Measurements from ENCODE around the gene CDC42BPA. TPM values are rescaled to one million over a fixed set of nuclear protein-coding genes. Genes with fewer than 3 reads are reported as not detected.

CDC42BPA gene
- total and polyA plus RNA-seq, 9 of the 15 experiments (the other 6 are each of a cell fraction or from before 2014, with no cell fraction given) = 8.0 to 77.5 (median 52.1) TPM

DNA sequence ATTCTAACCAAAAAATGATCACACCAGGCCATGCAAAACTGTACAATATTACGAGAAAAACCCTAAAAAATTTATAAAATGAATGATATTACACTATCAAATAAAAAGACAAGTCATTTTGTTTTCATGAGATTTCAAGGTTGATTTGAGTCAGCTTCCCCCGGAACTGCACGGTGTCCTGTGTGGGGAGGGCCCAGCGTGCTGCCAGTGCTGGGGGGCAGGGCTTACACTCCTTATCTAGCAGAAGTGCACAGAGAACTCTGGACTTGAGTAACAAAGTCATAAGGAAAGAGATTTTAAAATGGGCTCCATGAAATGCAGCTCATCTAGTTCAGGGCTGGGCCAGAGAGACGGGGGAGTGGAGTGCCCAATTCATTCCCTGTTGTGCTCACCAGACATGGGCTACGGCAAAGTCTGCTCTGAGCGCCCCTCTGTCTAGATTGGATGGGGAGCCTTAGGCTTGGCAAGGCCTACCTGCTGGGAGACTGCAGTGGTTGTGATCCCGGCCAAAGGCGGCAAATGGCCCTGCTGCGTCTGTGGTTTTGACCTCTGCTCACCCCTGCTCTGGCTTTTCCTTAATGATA, 328.1 kb downstream of the CDC42BPA start (continued):
- TF ChIP-seq, protein P1, sequence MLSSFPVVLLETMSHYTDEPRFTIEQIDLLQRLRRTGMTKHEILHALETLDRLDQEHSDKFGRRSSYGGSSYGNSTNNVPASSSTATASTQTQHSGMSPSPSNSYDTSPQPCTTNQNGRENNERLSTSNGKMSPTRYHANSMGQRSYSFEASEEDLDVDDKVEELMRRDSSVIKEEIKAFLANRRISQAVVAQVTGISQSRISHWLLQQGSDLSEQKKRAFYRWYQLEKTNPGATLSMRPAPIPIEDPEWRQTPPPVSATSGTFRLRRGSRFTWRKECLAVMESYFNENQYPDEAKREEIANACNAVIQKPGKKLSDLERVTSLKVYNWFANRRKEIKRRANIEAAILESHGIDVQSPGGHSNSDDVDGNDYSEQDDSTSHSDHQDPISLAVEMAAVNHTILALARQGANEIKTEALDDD (IDR thresholded peaks at IDR 0.05) = 0 out of 2 replicates have a peak, but pooled peaks have one; percentile 23
- TF ChIP-seq POLR2AphosphoS5 (IDR thresholded peaks at IDR 0.05; ENCODE audit: control insufficient read depth, insufficient read depth, low read depth, low read length) = peak; percentile 44; the same call in 1 of the 2 replicates

GRCh38 chr1:226989085-226989920, 329.0 kb downstream of the CDC42BPA start:
- BruUV-seq (replicated peaks) = no TSS peak
- CTCF ChIA-PET (ENCODE audit: low intra/inter-chr PET ratio) = no interaction called here
- H3K79me2 ChIP-seq (ENCODE audit: control insufficient read depth, insufficient read depth, low read length) = no peaks in the 10 kb centered on the region

More at GRCh38 chr1:226989085-226989920, 329.0 kb downstream of the CDC42BPA start:
- Histone ChIP-seq H3K27ac (ENCODE audit: extremely low read depth, low read depth, low read length) (peak overlapping the region; percentile 77; the same call in 2 of the 3 replicates), H3K4me3 (no peak overlapping the region), H4K20me1 (replicated peaks; ENCODE audit: control insufficient read depth, insufficient read depth, low read length) (no peaks in the 10 kb centered on the region), H3K36me3 (ENCODE audit: control insufficient read depth, insufficient read depth, low read length) (peaks cover 67% of the 10 kb centered on the region), H3K4me2 (ENCODE audit: insufficient read depth, low read length) (no peak overlapping the region), H2AFZ (ENCODE audit: low read depth, low read length) (no peak overlapping the region), H3K9me3 (replicated peaks; ENCODE audit: control insufficient read depth, insufficient read depth, low read depth, low read length) (no peaks in the 10 kb centered on the region), H3K4me1 (replicated peaks in 1 of 2; ENCODE audit: control insufficient read depth in 2 of 2, insufficient read depth in 2 of 2, low read length in 2 of 2) (peaks cover 23 to 37% of the 10 kb centered on the region in 2 experiments), H3K9me1 (ENCODE audit: control insufficient read depth, insufficient read depth, low read length) (peaks cover 3% of the 10 kb centered on the region), H3K27me3 (ENCODE audit: control insufficient read depth in 2 of 2, insufficient read depth in 2 of 2, low read length in 2 of 2) (no peaks in the 10 kb centered on the region), H3K9ac (ENCODE audit: insufficient read depth in 1 of 2, low read depth in 2 of 2, low read length in 2 of 2) (peak overlapping the region in 1 of 2 experiments; percentile 18; a peak in 2 of 4 replicates)
- WGBS (ENCODE audit: insufficient coverage, low coverage, missing lambda C conversion rate) = 86% methylated on average over 12 of the region's 12 CpGs
- no peak for ATAC-seq
- intact Hi-C loops (cut with micrococcal nuclease) (no loop called here), in situ Hi-C loops (cut with MboI) (no loop called here)
- POLR2A ChIA-PET = interaction anchor here (0.5 to 5.1 kb wide), 4 partner anchors 10 to 144 kb away, joined by 3 to 24 read pairs (median 5); no protein-coding TSS in a partner anchor
- peak; percentile 51 for FAIRE-seq
- TF ChIP-seq, protein P2, sequence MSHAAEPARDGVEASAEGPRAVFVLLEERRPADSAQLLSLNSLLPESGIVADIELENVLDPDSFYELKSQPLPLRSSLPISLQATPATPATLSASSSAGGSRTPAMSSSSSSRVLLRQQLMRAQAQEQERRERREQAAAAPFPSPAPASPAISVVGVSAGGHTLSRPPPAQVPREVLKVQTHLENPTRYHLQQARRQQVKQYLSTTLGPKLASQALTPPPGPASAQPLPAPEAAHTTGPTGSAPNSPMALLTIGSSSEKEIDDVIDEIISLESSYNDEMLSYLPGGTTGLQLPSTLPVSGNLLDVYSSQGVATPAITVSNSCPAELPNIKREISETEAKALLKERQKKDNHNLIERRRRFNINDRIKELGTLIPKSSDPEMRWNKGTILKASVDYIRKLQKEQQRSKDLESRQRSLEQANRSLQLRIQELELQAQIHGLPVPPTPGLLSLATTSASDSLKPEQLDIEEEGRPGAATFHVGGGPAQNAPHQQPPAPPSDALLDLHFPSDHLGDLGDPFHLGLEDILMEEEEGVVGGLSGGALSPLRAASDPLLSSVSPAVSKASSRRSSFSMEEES (CRISPR knock-in tag; IDR thresholded peaks at IDR 0.05) = no peak
- no peak for TF ChIP-seq ADNP (tag; IDR thresholded peaks at IDR 0.05)
- no peak for DNase-seq (ENCODE audit: extremely low read depth in 1 of 4, low spot score in 3 of 4)
